AML-193 (cell line): ENCODE data around the gene SLC34A3.

ENCODE experiments used
- DNase-seq, 2 experiments: peaks; one replicate each; lab custom pipeline; 2025; lab: John Stamatoyannopoulos, UW

The SLC34A3 gene

GRCh38 chr9:137230705-137231371 is at the start of gene SLC34A3:
Gene SLC34A3, plus strand, starts transcription at chr9:137230901. Its CDS starts 802 bp downstream, at chr9:137231703.
- DNase-seq, result no peak

- no peak for DNase-seq
These were observed 49.0 kb upstream of the SLC34A3 start for GRCh38 chr9:137181680-137182079.

GRCh38 chr9:137182836-137183235 is 47.9 kb upstream of the SLC34A3 start:
- no peak for DNase-seq

GRCh38 chr9:137183980-137184595 is 46.6 kb upstream of the SLC34A3 start:
- DNase-seq, result no peak

- no peak for DNase-seq
These were observed 45.6 kb upstream of the SLC34A3 start for GRCh38 chr9:137184881-137185660.

GRCh38 chr9:137185921-137186320 is 44.8 kb upstream of the SLC34A3 start:
- DNase-seq, result no peak

GRCh38 chr9:137186385-137186784 is 44.3 kb upstream of the SLC34A3 start:
- DNase-seq, result no peak

GRCh38 chr9:137187386-137187785 is 43.3 kb upstream of the SLC34A3 start:
- no peak for DNase-seq

- no peak for DNase-seq
These were observed 42.6 kb upstream of the SLC34A3 start for GRCh38 chr9:137188086-137188489.

- DNase-seq, result peak; percentile 77 to 82
These were observed 42.0 kb upstream of the SLC34A3 start, which contains the start of the genes ANAPC2 and SSNA1 for GRCh38 chr9:137188490-137189296. Gene ANAPC2, minus strand, starts transcription at chr9:137188560. Its CDS starts 28 bp downstream, at chr9:137188532. Gene SSNA1, plus strand, starts transcription at chr9:137188676. Its CDS starts 51 bp downstream, at chr9:137188727.

GRCh38 chr9:137189297-137190295 is 41.1 kb upstream of the SLC34A3 start:
- no peak for DNase-seq

- no peak for DNase-seq
These were observed 40.3 kb upstream of the SLC34A3 start for GRCh38 chr9:137190315-137190856.

- DNase-seq, result no peak
These were observed 39.5 kb upstream of the SLC34A3 start for GRCh38 chr9:137191245-137191644.

- no peak for DNase-seq
These were observed 38.8 kb upstream of the SLC34A3 start for GRCh38 chr9:137191691-137192447.

- no peak for DNase-seq
These were observed 38.3 kb upstream of the SLC34A3 start for GRCh38 chr9:137192448-137192780.

- no peak for DNase-seq
These were observed 37.8 kb upstream of the SLC34A3 start for GRCh38 chr9:137192859-137193258.

GRCh38 chr9:137193771-137194170 is 36.9 kb upstream of the SLC34A3 start:
- no peak for DNase-seq

GRCh38 chr9:137194388-137194787 is 36.3 kb upstream of the SLC34A3 start:
- DNase-seq, result no peak

- no peak for DNase-seq
These were observed 35.8 kb upstream of the SLC34A3 start for GRCh38 chr9:137194909-137195308.
